ENCODE measurements around the gene STK33.
"Not testable (repeated sequence)": the region's sequence is repeated elsewhere in the genome, so short reads cannot be mapped to it uniquely, and the experiment has no call there.

GRCh38 chr11:8467806-8468205, 126.2 kb downstream of the STK33 start:
- TF ChIP-seq EZH2phosphoT487 (IDR thresholded peaks at IDR 0.05; ENCODE audit: borderline replicate concordance); EGR1 (IDR thresholded peaks at IDR 0.05; ENCODE audit: low read depth); YY1 (IDR thresholded peaks at IDR 0.05; ENCODE audit: extremely low read depth, insufficient replicate concordance, low read depth, low read length); ZNF274 (IDR thresholded peaks at IDR 0.05; ENCODE audit: low read depth, low read length); RAD21 (IDR thresholded peaks at IDR 0.05; ENCODE audit: low read depth); POLR2A (IDR thresholded peaks at IDR 0.05; ENCODE audit: borderline replicate concordance, extremely low read depth, insufficient read depth, insufficient read length); MAX (IDR thresholded peaks at IDR 0.05); SIN3A (IDR thresholded peaks at IDR 0.05; ENCODE audit: low read depth); EZH2 (IDR thresholded peaks at IDR 0.05): not testable (repeated sequence)
- TF ChIP-seq, protein P1, sequence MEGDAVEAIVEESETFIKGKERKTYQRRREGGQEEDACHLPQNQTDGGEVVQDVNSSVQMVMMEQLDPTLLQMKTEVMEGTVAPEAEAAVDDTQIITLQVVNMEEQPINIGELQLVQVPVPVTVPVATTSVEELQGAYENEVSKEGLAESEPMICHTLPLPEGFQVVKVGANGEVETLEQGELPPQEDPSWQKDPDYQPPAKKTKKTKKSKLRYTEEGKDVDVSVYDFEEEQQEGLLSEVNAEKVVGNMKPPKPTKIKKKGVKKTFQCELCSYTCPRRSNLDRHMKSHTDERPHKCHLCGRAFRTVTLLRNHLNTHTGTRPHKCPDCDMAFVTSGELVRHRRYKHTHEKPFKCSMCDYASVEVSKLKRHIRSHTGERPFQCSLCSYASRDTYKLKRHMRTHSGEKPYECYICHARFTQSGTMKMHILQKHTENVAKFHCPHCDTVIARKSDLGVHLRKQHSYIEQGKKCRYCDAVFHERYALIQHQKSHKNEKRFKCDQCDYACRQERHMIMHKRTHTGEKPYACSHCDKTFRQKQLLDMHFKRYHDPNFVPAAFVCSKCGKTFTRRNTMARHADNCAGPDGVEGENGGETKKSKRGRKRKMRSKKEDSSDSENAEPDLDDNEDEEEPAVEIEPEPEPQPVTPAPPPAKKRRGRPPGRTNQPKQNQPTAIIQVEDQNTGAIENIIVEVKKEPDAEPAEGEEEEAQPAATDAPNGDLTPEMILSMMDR (IDR thresholded peaks at IDR 0.05 in 2 of 3, conservative IDR thresholded peaks at IDR 0.05 in 1 of 3; ENCODE audit: borderline replicate concordance in 1 of 3, insufficient read depth in 1 of 3, low read depth in 2 of 3, low read length in 2 of 3): not testable (repeated sequence)
